Common myeloid progenitor, CD34-positive (primary cell): ENCODE measurements around the gene DCHS2.

ENCODE experiments used
- CTCF ChIA-PET: fragments of 350-600 bp; sonication (Branson Sonifier 250); formaldehyde crosslinking; loops from one replicate; lab custom pipeline; 2021; ENCODE audit warnings: antibody characterized with exemption; lab: Charles Lee
- POLR2A ChIA-PET: fragments of 350-600 bp; sonication (Branson Sonifier 250); formaldehyde crosslinking; loops from one replicate; lab custom pipeline; 2021; ENCODE audit warnings: antibody characterized with exemption; lab: Charles Lee
- DNase-seq, 3 donors: peaks; one replicate each; pipeline versions ENCODE4 v3.0.0 to v3.0.0-alpha.2; 2013
- H3K27ac ChIP-seq, 2 experiments: 1 replicate in 1 of 2; 2 replicates in 1 of 2; pipeline ENCODE4 v1.7.0; 2013; ENCODE audit warnings: inconsistent platforms in 2 of 2, low read length in 2 of 2, mild to moderate bottlenecking in 2 of 2, low read depth in 1 of 2, moderate library complexity in 1 of 2; ENCODE audit not compliant: severe bottlenecking in 2 of 2, insufficient read depth in 1 of 2, poor library complexity in 1 of 2
- H3K27me3 ChIP-seq, 5 experiments: replicated peaks in 2 of 5; 1 replicate in 3 of 5; 2 replicates in 2 of 5; pipeline versions ENCODE4 v1.6.1 to v1.7.0; 2013; ENCODE audit warnings: low read length in 4 of 5, mild to moderate bottlenecking in 2 of 5, moderate library complexity in 2 of 5, inconsistent platforms in 1 of 5; ENCODE audit not compliant: insufficient read depth in 5 of 5, control insufficient read depth in 4 of 5
- H3K36me3 ChIP-seq, 4 experiments: 1 replicate in 2 of 4; 2 replicates in 2 of 4; pipeline versions ENCODE4 v1.6.1 to v1.7.0; 2013; ENCODE audit warnings: low read length in 3 of 4, control low read depth in 1 of 4, mild to moderate bottlenecking in 1 of 4; ENCODE audit not compliant: control insufficient read depth in 4 of 4, insufficient read depth in 4 of 4
- H3K4me1 ChIP-seq, 4 experiments: 1 replicate in 3 of 4; 2 replicates in 1 of 4; pipeline versions ENCODE4 v1.6.1 to v1.7.1; 2013; ENCODE audit warnings: low read length in 3 of 4, mild to moderate bottlenecking in 3 of 4, control low read depth in 1 of 4, inconsistent platforms in 1 of 4, moderate library complexity in 1 of 4; ENCODE audit not compliant: control insufficient read depth in 4 of 4, insufficient read depth in 4 of 4; ENCODE audit errors: control extremely low read depth in 1 of 4
- H3K4me3 ChIP-seq, 7 experiments: 1 replicate in 4 of 7; 2 replicates in 3 of 7; pipeline versions ENCODE4 v1.5.1 to v1.7.0; 2013; ENCODE audit warnings: mild to moderate bottlenecking in 7 of 7, low read length in 6 of 7, moderate library complexity in 6 of 7, inconsistent platforms in 2 of 7, low read depth in 2 of 7, control low read depth in 1 of 7; ENCODE audit not compliant: insufficient read depth in 4 of 7, control insufficient read depth in 1 of 7; ENCODE audit errors: extremely low read depth in 1 of 7
- H3K9me3 ChIP-seq, 5 experiments: 1 replicate in 4 of 5; 2 replicates in 1 of 5; pipeline versions ENCODE4 v1.6.1 to v1.7.1; 2013; ENCODE audit warnings: low read length in 4 of 5, mild to moderate bottlenecking in 2 of 5, inconsistent platforms in 1 of 5, low read depth in 1 of 5, moderate library complexity in 1 of 5; ENCODE audit not compliant: control insufficient read depth in 4 of 5, insufficient read depth in 2 of 5; ENCODE audit errors: control extremely low read depth in 1 of 5
- WGBS: methylation state at CpG from one replicate; pipeline ENCODE4 v1.1.5; 2013; ENCODE audit not compliant: insufficient coverage; 5-methylcytosine and 5-hydroxymethylcytosine counted together

Gene DCHS2

DNA sequence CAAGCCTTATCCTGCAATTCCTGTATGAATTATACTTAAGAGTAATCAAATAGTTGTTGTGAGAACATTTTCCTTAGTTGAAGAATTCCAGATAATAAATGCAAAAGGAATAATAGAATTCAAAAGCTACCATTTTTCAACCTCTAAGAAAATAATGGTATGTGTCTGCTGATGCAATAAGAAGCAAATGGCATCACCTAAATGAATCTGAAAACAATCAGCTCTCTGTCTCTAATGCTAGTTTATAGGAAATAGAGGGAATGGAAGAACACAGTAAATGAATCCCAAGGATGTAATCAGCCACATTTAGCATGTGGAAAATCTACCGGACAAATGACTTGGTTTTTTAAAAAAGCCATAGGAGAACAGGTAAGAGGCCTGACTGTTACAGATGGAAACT is 115.1 kb downstream of the DCHS2 start:
- Histone ChIP-seq H3K9me3 (no peaks in the 10 kb centered on the region), H3K36me3 (no peaks in the 10 kb centered on the region), H3K27me3 (peaks cover 0 to 2% (median 0%) of the 10 kb centered on the region in 5 experiments), H3K4me3 (no peak overlapping the region), H3K4me1 (no peaks in the 10 kb centered on the region), H3K27ac (no peak overlapping the region)
- CTCF ChIA-PET = interaction anchor here (1.7 kb wide), 1 partner anchor 16 kb away, joined by 3 read pairs; no protein-coding TSS in a partner anchor
- DNase-seq = no peak
- no CpG with 5 or more reads among the region's 1 CpG for WGBS
- POLR2A ChIA-PET = no interaction called here

DNA sequence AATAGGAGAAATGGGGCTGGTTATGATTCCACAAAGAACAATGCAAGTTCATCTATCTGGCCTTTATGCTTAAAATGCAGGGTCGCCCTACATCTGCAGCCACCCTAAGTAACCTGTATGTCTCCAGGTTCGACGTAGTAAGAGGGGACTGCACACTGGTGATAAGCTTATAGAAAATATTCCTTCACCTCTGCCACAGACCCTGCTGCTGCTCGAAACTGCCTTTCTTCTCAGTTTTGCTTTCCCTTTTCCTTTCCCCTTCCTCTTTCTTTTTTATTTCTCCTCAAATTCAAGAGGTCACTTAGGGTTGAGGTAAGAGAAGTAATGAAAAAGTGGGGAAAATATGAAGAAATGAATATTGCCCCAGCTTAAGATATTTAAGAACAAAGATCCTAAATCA is 123.5 kb downstream of the DCHS2 start:
- Histone ChIP-seq H3K27me3 (peaks cover 0 to 3% (median 0%) of the 10 kb centered on the region in 5 experiments), H3K4me3 (no peak overlapping the region), H3K9me3 (no peaks in the 10 kb centered on the region), H3K27ac (no peak overlapping the region), H3K36me3 (no peaks in the 10 kb centered on the region), H3K4me1 (peaks cover 0 to 3% (median 0%) of the 10 kb centered on the region in 4 experiments)
- ChIA-PET POLR2A (no interaction called here), CTCF (no interaction called here)
- WGBS = 75% methylated on average over 3 of the region's 4 CpGs
- DNase-seq = peak in 2 of 3 donors; percentile 0 to 5

DNA sequence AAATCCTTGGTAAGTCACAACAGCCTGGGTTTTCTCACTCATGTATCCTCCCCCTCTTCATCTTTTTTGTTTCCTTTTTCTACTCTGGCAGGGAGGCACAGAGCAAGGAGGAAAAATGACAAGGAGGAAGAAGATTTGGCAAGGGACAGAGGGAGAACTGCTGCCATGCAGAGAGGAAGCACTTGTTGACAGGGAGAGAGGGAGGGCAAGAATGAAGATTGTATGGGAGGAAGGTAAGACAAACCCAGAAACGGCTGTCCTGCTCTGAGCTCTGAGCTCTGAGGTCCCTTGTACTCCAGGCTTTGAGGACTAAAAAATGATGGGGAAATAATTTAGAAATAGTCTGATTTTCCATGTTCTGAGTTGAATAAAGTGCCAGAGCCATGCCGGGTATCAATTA is 123.9 kb downstream of the DCHS2 start:
- Histone ChIP-seq H3K27me3 (peaks cover 0 to 3% (median 0%) of the 10 kb centered on the region in 5 experiments), H3K4me3 (no peak overlapping the region), H3K4me1 (peaks cover 0 to 3% (median 0%) of the 10 kb centered on the region in 4 experiments), H3K9me3 (no peaks in the 10 kb centered on the region), H3K27ac (no peak overlapping the region), H3K36me3 (no peaks in the 10 kb centered on the region)
- ChIA-PET CTCF (no interaction called here), POLR2A (no interaction called here)
- no peak for DNase-seq
- WGBS = 56% methylated on average over 2 of the region's 2 CpGs

DNA sequence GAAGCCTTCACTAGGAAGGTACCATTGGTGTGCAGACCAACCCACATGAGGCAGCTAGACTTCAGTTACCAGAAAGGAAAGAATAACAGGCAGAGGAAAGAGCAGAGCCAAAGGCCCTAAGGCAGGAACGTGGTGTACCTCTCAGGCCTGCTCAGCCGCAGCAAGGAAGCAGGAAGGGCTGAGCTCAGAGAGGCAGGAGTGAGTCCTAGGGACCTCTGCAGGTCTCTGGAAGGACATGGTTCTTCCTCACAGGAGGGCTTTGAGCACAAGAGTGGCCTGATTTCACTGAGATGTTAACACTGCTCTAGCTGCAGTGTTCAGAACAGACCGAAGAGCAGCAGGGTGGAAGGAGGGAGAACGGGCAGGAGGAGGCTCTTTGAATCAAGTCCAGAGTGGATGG is 124.6 kb downstream of the DCHS2 start:
- H3K27me3 ChIP-seq = peaks cover 0 to 3% (median 0%) of the 10 kb centered on the region in 5 experiments
- no peaks in the 10 kb centered on the region for H3K36me3 ChIP-seq
- no peak for DNase-seq
- CTCF ChIA-PET = no interaction called here
- no peak overlapping the region for H3K27ac ChIP-seq
- 71% methylated on average over 3 of the region's 4 CpGs for WGBS
- no peaks in the 10 kb centered on the region for H3K9me3 ChIP-seq
- H3K4me1 ChIP-seq = peaks cover 0 to 3% (median 0%) of the 10 kb centered on the region in 4 experiments
- POLR2A ChIA-PET = no interaction called here
- no peak overlapping the region for H3K4me3 ChIP-seq

DNA sequence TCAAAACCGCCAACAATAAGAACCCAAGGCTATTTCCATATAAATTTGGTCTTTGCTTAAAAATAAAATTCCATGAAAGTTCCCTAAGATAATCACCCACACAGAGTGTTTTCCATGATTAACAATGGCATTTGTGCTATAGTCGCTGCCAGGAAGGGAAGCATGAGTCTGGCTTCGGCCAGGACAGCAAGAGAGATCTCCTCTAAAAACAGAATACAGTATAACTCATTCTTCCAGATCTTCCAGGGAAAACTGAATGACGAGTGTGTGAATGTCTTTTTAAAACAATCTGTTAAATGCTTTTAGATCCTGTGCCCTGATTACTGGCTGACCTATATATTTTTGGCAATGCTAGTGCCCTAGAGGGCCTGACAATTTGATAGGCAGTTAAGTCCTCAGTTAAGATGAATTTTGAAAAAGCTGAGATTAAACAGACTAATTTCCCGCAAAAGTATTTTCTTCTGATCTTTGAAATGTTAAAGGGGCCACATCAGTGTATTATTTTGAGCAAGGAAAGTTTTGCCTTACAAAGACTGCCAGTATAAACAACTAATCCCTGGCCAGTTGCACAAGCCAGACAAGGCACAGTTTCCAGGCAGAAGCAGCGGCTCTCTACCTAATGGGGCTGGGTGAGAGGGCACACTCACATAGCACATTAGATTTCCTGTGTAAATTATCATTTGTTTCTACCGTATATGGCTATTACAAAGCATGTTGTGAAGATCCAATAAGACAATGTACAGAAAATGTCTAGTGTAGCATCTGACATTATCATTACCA is 127.3 kb downstream of the DCHS2 start:
- Histone ChIP-seq H3K27me3 (peaks cover 0 to 3% (median 0%) of the 10 kb centered on the region in 5 experiments), H3K9me3 (no peaks in the 10 kb centered on the region), H3K27ac (no peak overlapping the region), H3K4me3 (no peak overlapping the region), H3K4me1 (peaks cover 0 to 3% (median 0%) of the 10 kb centered on the region in 4 experiments), H3K36me3 (no peaks in the 10 kb centered on the region)
- ChIA-PET POLR2A (no interaction called here), CTCF (no interaction called here)
- DNase-seq = no peak
- 100% methylated on average over 2 of the region's 7 CpGs for WGBS

DNA sequence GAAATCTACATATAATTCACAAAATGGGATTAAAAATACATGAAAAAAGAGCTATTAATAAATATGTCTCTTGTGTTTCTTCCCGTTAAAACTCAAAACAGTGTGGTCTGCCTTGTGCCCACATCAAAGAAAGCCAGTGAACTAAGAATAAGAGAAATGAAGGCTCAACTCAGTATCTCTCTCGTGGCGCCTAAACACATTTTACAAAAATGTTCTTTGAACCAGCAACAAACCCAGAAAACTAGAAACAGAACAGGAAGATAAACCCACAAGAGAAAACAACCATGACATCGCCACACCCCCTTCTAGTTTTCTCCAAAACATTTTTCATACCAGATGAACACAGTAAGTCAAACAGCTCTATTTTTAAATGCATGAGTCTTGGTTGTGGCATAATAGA is 130.1 kb downstream of the DCHS2 start:
- DNase-seq = no peak
- Histone ChIP-seq H3K27ac (no peak overlapping the region), H3K4me3 (no peak overlapping the region), H3K9me3 (no peaks in the 10 kb centered on the region), H3K36me3 (no peaks in the 10 kb centered on the region), H3K27me3 (peaks cover 0 to 5% (median 0%) of the 10 kb centered on the region in 5 experiments), H3K4me1 (no peaks in the 10 kb centered on the region)
- 86% methylated on average over 3 of the region's 4 CpGs for WGBS
- ChIA-PET CTCF (interaction anchor here (1.7 kb wide), 1 partner anchor 10 kb away, joined by 5 read pairs; no protein-coding TSS in a partner anchor), POLR2A (no interaction called here)

DNA sequence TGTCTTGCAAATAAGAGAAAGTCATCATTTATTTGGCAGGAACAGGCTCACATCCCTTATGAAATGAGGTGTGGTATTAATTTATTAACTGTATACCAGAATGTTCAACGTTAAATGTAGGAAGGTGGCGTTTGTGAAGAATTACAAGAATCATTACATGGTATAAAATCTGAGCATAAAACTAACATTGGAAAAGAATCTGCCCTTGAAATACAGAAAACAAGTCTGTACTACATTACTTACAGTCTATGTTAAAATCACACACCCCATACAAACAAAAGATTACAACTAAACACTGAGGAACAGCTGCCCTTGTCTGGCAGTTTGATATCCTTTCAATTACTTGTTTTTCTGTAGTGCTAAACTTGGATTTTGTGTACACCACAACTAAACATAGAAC is 131.1 kb downstream of the DCHS2 start:
- H3K27me3 ChIP-seq = peaks cover 0 to 5% (median 0%) of the 10 kb centered on the region in 5 experiments
- POLR2A ChIA-PET = no interaction called here
- WGBS = no CpG with 5 or more reads among the region's 2 CpGs
- no peaks in the 10 kb centered on the region for H3K4me1 ChIP-seq
- H3K27ac ChIP-seq = no peak overlapping the region
- H3K9me3 ChIP-seq = no peaks in the 10 kb centered on the region
- DNase-seq = no peak
- H3K4me3 ChIP-seq = no peak overlapping the region
- CTCF ChIA-PET = interaction anchor here (1.0 to 1.7 kb wide), 2 partner anchors 9 to 16 kb away, joined by 3 to 5 read pairs; no protein-coding TSS in a partner anchor
- no peaks in the 10 kb centered on the region for H3K36me3 ChIP-seq
